CD4-positive, alpha-beta T cell treated with Interleukin-15 for 1 hour (primary cell): ENCODE measurements around the gene SPECC1.
A peak's percentile ranks its signal among the peaks of the same experiment; 100 is the strongest.
"Not testable (repeated sequence)": the region's sequence is repeated elsewhere in the genome, so short reads cannot be mapped to it uniquely, and the experiment has no call there.

Experiments
- DNase-seq: peaks from one replicate; pipeline ENCODE4 v3.0.0-alpha.2; 2020

SPECC1 gene

DNA sequence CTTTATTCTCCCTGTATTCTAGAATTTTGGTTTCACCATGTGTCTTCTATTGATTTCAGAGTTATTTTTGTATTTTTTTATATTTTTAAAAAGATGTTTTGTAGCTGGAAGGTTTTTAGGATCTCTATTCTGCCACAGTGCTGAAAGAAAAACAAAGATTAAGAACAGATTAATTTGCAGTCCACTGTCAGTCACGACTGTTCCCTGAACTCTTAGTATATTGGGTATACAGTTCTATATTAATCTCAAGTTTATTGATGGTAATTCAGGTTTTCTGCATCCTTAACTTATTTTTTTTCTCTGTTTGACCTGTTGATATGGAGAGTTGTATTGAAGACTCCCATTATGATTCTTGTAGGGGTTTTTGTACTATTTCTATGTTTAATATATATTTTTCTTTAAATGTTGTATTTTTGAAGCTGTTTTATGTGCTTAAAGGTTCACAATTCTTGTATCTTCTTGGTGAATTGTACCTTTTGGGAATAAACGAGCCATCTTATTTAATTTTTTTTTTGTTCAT is 2.9 kb downstream of the SPECC1 start:
- no peak for DNase-seq

DNA sequence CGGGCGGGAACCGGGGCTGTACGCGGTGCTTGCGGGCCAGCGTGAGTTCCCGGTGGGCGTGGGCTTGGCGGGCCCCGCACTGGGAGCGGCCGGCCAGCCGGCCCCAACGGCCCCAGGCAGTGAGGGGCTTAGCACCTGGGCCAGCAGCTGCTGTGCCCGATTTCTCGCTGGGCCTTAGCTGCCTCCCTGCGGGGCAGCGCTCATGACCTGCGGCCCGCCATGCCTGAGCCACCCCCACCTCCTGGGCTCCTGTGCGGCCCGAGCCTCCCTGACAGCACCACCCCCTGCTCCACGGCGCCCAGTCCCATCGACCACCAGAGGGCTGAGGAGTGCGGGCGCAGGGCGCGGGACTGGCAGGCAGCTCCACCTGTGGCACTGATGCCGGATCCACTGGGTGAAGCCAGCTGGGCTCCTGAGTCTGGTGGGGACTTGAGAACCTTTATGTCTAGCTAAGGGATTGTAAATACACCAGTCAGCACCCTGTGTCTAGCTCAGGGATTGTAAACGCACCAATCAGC is 7.4 kb downstream of the SPECC1 start:
- not testable (repeated sequence) for DNase-seq

DNA sequence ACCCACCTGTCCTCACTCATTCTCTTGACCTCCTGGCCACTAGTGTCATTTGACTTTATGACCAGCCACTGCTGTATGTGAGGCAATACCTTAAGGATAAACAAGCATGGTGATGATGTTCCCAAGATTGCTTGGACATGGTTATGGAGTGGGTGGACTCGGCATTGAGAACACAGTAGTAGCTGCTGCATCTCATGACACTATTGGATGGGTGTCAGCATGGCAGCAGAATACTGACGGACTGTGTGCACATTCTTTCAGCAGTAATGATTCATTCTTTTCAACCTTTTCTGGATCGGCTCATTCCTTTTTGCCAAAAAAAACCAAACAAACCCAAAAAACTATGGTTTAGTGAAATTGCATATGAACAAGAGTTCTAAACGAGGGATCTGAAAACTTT is 13.5 kb downstream of the SPECC1 start:
- DNase-seq: no peak

DNA sequence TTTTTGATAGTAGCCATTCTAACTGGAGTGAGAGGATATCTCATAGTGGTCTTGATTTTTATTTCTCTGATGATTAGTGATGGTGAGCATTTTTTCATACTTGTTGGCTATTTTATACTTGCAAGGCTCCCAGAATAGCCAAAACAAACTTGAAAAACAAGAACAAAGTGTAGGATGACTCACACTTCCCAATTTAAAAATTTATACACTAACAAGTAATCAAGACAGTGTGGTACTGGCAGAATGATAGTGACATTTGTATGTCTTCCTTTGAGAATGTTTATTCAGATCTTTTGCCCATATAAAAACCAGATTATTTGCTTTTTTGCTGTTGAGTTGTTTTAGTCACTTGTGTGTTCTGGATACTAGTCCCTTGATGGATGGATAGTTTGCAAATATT is 17.8 kb downstream of the SPECC1 start:
- no peak for DNase-seq

DNA sequence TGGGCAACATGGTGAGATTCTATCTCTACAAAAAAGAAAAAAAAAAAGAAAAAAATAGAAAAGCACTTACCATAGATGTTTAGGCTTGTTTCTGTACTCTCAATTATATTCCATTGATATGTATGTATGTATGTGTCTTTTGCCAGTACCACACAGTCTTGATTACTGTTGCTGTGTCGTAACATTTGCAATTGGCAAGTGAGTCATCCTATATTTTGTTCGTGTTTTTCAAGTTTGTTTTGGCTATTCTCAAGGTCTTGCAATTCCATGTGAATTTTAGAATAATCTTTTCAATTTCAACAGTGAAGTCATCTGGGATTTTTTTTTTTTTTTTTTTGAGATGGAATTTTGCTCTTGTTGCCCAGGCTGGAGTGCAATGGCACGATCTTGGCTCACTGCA is 19.3 kb downstream of the SPECC1 start:
- no peak for DNase-seq

DNA sequence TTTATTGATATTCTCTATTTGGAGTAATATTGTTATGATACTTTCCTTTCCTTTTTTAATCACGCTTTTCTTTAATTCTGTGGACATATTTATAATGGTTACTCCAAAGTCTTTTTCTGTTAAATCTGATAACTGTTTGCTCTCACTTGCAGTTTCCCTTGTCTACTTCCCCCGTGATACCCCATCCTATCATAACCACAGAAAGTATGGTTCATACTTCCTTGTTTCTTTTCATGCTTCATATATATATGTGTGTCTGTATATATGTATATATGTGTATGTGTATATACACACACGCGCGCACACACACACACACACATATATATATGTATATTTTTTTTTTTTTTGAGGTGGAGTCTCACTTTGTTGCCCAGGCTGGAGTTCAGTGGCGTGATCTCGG is 23.5 kb downstream of the SPECC1 start:
- no peak for DNase-seq

DNA sequence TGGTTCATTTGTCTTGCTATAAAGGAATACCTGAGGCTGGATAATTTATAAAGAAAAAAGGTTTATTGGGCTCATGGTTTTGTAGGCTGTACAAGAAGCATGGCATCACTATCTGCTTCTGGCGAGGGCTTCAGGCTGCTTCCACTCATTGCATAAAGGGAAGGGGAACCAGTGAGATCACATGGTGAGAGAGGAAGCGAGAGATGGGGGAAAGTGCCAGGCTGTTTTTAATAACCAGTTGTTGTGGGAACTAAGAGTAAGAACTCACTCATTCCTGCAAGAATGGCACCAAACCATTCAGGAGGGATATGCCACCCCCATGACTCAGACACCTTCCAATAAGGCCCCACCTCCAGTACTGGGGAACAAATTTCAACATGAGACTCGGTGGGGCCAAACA is 24.3 kb downstream of the SPECC1 start:
- DNase-seq: no peak

DNA sequence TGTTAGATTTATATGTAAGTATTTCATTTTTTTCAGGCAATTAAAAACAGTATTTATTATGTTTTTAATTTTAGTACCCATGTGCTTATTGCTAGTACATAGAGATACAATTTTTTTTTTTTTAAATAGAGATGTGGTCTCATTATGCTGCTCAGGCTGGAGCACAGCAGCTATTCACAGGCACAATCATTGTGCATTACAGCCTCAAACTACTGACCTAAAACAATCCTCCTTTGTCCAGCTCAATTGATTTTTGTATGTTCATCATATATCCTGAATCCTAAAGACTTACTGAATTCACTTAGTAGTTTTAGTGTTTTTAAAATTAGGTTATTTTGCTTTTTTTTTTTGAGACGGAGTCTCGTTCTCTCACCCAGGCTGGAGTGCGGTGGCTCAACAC is 26.3 kb downstream of the SPECC1 start:
- no peak for DNase-seq

DNA sequence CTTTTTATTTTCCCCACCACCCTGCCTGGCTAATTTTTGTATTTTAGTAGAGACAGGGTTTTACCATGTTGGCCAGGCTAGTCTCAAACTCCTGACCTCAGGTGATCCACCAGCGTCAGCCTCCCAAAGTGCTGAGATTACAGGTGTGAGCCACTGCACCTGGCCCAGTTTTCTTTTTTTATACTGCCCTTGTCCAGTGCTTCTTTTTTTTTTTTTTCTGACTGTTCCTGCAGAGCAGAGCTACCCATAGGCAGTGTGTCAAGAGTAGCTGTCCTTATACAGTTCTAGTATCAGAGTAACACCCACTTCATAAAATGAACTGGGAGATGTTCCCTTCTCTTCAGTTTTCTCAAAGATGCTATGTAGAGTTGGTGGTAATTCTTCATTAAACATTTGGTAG is 28.1 kb downstream of the SPECC1 start:
- DNase-seq: not testable (repeated sequence)

DNA sequence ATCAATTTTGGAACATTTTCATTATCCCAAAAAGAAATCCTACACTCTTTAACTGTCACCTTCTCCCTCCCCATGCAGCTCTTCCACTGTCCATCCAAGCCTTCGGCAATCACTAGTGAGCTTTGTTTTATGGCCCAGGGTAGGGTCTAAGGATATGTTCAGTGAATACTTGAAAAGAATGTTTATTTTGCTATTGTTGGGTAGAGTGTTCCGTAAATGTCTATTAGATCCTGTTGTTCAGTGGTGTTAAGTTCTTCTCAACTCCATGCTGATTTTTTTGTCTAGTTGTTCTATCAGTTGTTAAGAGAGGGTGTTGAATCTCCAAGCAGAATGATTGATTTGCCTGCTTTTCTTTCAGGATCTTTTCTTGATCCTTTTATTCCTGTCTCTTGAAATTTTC is 29.9 kb downstream of the SPECC1 start:
- no peak for DNase-seq

DNA sequence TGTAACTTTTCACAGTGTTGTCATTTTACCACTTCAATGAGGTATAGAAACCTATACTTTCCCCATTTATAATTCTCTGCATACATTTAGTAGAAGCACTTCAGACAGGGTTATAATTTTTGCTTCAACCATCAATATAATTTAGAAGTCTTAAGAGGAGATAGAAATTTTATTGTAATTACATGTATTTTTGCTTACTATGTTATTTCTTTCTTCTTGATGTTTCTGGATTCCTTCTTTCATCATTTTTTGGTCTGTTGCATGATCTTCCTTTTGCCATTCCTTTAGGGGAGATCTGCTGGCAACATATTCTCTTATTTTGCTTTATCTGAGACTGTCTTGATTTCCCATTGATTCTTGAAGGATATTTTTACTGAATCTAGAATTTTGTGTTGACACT is 31.1 kb downstream of the SPECC1 start:
- no peak for DNase-seq

DNA sequence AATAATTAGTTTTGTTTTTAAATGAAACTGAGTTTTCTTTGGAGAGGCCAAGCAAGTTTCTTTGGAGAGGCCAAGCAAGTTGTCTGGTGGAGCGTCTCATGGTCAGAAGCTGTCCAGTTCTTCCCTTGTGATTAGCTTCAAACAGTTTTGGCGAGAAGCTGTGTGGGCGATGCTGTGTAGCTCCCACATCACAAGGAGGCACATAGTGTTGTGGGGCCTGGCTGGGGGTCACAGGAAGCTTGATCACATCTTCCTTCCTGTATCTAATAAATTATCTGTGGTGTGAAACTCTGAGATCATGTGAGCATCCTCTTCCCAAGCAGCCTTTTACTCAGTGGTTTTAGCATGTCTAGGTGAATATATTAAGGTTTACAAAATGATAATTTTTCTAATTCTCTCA is 33.9 kb downstream of the SPECC1 start:
- DNase-seq: no peak

DNA sequence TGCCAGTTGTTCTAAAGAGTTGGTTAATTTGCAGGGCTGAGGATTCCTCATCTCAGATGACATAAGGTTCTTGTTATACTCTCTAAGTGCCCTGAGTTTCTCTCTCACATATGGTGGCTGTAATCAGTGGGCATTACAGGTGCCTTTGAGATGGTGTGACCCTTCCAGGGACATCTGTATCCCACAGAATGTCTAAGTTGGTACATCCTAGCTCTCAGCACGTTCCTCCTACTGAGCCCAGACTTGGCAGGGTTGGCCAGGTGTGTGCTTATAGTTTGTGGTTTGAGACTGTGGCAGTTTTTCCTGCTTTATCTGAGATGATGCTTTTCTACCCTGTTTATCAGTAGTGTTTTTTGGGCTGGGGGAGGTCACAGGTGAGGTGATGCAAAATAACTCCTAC is 36.3 kb downstream of the SPECC1 start:
- DNase-seq: no peak

DNA sequence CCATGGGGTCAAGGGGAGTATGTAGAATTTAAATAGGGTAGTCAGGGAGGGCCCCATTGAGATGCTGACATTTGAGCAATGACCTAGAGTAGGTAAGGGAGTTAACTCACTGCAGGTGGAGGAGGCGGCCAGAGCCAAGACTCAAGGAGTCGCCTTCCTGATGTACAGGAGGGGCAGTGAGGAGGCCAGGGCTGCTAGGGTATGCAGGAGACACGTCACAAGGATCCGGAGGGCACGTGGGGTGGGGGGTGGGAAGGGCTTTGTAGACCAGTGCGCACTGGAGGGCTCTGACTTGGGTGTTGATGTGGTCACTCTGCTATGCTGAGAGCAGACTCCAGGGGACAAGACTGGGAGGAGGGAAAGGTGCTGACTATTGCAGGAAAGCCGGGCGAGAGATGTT is 37.5 kb downstream of the SPECC1 start:
- DNase-seq: no peak

DNA sequence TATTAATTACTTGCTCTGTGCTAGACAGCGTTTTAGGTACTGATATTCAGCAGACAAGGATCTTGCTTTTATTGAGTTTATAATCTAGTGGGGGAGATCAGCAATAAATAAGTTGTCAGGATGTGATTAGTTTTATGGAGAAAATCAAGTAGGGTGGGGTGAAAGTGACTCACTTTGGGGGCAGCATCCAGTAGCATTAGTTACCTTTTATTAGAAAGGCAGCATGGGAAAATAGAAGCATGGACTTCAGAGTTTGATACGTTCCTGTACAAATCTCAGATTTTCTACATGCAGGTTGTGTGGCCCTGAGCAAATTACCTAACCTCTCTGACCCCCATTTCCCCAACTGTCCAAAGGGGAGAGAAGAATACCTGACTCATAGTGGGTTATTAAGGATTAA is 42.5 kb downstream of the SPECC1 start:
- no peak for DNase-seq

DNA sequence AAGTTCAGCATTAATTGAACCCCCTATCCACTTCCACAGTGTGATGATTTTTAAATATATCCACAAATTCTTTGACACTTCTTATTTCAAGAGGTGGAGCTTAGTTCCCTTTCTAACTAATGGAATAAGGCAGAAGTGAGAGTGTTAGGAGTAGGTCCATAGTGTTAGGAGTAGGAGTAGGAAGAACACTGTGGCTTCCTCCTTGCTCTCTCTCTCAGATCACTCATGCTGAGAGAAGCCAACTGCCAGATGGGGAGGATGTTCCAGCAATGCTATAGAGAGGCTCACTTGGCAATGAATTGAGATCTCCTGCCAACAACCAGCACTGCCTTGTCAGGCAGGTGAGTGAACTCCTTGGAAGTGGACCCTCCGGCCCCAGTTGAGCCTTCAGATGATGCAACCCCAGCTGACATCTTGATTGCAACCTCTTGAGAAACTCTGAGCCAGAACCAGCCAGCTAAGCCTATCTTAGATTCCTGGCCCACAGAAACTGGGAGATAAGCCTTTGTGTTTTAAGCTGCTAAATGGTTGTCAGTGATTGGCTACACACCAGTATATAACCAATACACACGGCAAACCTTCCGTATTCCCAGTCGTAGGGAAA is 44.3 kb downstream of the SPECC1 start:
- no peak for DNase-seq

DNA sequence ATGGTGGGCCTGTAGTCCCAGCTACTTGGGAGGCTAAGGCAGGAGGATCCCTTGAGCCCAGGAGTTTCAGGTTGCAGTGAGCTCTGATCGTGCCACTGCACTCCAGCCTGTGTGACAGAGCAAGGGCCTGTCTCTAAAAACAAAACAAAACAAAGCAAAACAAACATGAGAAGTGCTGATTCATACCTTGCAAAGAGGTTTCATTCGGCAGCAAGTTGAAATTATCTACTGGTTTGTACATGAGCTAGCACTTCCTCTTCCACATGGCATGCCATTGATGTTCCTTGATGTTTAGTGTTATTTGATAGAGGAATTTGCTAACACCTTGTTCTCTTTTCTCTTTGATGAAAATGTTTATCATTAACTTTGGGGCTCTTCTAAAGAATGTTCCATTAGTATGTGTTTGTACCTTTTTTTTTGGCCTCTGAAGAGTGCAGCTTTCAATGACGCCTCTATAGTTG is 50.6 kb downstream of the SPECC1 start:
- no peak for DNase-seq

DNA sequence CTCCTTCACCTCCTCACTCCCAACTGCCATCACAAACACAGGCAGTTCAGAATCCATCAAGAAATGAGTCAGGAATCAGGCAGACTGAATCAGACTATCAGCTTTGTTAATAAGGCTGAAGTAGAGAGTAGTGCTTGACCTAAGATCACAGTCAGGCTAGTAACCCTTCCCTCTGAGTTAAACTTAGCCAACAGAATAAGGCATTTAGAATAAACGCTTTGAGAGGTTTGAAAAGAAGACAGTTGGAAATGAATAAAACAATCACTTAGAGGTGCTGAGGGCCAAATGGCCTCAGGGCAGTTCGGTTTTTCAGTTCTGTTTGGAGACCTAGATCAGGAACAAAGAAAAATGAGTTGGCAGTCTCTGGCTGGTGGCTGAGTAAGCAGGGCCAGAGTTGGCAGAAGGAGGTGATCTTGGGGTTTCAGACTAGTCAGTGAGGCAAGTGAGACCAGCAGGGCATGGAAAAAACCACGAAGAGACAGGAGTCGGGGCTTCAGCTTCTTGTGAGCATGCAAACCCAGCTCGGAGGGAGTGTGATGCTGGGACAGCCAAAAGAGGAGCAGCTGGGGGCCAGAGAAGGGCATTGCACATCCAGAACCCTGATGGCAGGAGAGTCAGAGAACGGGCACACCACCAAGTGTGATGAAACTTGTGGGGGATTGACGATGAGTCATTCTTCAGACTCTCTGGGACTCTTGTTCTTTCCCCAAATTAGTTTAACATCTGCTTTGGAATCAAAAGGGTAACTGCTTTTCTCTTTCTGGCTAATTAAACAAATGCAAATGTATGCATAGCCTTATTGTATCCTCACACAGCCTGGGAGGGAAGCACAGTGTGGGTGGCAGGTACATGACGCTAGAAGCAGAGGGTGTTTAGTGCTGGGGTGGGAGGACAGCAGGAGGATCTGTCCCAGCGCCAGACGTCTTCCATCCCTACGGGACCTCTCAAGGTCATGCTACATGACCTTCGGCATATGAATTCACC is 54.8 kb downstream of the SPECC1 start:
- DNase-seq: peak; percentile 37

DNA sequence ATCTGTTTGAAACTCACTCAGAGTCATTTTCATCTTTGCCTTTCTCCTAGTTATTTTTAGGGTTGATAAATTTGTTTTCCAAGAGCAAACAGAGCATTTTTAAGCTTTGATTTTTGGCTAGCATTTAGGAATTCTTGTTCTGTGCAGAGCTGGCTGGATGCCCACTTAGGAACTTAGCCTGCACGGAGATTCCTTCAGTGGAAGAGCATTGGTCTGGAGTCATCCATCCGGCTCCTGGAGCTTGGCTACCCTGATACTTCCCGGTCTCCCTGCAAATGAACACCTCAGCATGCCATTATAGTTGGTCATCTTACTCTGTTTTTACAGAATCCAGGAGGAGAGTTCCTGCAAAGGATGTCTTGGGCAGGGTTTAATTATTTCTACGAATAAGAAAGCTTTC is 57.1 kb downstream of the SPECC1 start:
- no peak for DNase-seq

DNA sequence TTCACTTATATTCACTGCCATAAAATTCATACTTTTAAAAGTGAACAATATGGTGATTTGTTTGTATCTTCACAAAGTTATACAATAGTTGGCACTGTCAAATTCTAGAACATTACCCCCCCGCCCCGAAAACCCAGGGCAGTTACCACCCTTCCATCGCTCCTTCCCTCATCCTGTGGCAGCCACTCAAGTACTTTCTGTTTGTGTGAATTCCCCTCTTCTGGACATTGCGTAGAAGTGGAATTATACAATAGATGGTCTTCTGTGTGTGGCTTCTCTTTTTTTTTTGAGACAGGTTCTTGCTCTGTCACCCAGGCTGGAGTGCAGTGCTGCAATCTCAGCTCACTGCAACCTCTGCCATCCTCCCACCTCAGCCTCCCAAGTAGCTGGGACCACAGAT is 58.6 kb downstream of the SPECC1 start:
- no peak for DNase-seq

DNA sequence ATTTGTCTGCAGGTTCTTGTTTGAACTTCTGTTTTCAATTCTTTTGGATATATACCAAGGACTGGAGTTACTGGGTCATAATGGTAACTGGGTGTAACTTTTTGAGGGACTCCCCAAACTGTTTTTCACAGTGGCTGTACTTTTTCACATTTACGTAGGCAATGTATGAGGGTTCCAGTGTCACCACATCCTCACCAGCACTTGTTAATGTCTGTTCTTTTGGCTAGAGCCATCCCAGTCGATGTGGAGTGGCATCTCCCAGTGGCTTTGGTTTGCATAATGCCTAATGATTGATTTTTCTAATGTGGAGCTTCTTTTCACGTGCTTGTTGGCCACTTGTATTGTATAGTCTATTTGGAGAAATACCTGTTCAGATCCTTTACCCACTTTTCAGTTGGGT is 59.3 kb downstream of the SPECC1 start:
- no peak for DNase-seq

DNA sequence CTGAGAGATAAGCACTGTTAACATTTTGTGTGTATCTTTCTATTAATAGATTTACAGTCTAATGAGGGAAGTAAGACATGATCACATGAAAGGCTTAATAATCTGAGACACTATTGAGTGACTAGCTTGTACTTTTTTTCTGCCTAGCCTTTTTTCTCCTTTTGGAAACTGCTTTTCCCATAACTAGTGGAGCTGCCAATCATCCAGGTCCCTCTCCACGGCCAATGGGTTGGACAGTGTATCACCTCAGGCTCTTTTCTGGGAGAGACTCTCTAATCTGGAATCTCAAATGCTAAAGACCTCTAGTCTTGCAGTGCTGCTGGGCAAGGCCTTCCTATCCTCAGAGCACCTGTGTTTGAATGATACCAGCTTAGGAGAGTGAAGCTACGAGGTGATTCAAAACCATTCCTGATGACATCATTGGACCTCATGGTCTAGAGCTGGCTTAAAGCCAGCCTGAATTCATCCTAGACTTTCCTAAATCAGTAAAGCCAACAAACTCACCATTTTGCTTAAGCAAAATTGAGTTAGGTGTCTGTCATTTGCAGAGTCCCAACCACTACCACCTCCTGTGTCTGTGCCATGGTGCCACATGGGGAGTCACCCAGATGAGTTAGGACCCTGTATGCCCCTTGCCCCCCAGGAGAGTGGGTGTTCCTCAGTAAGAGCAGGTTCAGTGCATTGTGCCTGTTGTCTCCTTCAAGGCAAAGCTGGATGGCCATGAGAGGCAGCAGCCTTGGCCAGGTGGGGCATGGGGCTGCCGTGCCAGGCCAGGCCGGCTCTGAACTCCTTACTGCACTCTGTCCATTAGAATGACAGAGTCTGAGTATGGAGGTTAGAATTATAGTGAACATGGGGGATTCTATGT is 62.9 kb downstream of the SPECC1 start:
- no peak for DNase-seq

DNA sequence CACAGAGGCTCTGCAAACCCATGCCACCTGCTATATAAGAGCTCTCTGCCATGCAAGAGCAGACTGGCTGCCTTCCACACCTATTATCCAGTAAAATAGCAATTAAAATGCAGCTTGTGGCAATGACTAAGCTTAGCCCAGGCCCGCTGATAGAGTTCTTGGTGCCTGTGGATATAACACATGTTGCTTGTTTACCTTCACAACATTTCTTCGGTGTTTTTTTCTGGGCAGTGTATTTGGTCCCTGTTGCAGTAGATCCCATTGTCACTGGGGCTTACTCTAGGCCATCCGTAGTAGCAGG is 63.5 kb downstream of the SPECC1 start:
- no peak for DNase-seq
